GM18519 (cell line): ENCODE results near the gene OR2W3.

Experiments
- ATAC-seq: cut with Tn5 transposase; IDR thresholded peaks from one replicate; pipeline ENCODE4 v1.9.1; 2021; ENCODE audit warnings: mild to moderate bottlenecking, moderate library complexity; ENCODE audit not compliant: unreplicated experiment, low FRiP score

OR2W3 gene

DNA sequence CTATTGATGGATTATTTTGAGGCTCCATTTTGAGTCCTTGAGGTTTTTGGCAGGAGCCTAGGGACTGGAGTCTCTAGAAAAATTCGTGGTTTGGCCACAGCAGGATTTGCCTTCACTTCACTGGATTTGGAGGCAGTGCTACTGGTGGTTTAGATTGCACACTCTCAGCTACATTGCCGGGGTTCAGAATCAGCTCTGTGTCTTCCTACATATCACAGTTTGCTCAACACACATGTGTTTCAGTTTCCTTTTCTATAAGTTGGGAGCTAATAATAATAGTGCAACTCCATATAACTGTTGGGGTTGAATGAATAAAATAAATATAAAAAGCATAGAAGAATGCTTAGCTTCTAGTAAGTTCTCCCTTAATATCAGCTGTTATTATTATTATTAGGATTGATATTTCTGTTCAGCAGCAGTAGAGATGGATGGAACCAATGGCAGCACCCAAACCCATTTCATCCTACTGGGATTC is at the start of gene OR2W3:
Gene OR2W3, plus strand, starts transcription at position 425 of the 475 bp plus-strand sequence. Its CDS starts 0 bp downstream, at position 425.
- ATAC-seq = no peak

DNA sequence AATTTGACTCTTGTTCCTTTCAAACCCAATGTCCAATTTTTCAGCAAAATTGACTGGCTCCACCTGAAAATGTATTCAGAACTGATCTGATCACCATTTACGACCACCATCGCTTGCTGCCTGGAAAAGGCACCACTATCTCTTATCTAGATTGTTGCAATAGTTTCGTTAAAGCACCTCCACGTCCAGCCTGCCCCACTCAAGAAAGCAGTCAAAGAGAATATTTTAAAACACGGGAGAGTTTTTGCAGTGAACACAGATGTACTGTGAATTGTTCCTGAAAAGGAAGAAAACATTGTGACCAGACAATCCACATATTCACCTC is 49.7 kb upstream of the OR2W3 start:
- no peak for ATAC-seq

DNA sequence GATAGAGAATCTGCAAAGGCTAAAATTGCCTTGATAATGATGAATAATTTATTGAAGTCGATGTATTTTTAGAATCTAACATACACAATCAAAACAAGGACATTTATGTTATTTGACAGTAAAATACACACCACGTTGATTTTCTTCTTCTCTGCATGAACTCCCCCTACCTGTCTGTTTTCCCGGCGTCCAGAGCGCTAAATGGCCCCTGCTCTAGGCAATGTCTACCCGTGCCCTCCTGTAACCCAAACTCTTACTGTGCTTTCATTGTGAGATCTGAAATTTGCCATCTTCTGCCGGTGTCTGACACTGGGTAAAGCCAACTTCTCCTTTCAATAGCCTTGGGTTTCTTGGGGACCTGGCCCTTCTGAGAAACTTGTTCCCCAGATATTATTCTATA is 47.0 kb upstream of the OR2W3 start:
- no peak for ATAC-seq

DNA sequence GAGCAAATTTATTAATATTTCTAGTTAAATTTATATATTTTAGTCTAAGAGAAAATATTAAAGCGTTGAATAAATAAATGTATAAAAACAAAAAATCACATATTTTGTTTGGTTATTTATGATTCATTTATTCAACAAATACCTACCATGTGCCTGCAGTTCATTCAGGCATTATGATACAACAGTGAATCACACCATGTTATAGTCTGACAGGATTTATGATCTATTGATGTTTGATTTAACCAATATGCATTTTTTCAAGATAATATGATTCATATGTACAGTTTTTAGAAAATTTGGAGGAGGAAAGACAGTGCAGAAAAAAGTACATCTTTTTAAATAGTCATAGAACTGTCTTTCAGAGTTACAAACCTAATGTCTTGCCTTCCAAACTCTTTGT is 45.8 kb upstream of the OR2W3 start:
- ATAC-seq = no peak

DNA sequence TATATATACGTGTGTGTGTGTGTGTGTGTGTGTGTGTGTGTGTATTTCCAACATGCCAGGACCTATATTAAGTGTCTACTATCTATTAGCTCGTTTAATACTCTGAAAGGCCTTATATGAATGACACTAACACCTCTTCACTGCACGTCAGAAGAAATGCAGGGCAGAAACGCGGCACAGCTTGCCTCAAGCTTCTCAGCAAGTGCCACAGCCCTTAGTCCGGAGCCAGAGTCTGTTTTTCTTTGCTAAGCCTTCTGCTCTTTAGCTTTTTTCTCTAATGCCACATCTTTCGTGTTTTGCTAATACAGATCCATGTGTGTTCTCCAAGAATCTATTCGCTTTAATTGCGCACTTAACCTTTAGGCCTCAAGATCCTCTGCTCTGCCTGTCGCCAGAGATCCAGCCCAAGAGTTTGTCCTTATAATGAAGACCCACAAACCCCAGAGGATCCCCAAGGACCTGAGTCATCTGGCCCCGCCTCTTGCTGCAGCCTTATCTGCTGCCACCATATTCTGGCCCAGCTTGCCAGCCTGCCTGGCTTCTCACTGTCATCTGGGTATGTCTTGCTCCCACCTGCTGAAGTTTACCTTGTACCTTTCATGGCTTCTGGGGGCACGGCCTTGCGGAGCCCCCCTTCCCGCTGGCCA is 40.4 kb upstream of the OR2W3 start:
- ATAC-seq = no peak

DNA sequence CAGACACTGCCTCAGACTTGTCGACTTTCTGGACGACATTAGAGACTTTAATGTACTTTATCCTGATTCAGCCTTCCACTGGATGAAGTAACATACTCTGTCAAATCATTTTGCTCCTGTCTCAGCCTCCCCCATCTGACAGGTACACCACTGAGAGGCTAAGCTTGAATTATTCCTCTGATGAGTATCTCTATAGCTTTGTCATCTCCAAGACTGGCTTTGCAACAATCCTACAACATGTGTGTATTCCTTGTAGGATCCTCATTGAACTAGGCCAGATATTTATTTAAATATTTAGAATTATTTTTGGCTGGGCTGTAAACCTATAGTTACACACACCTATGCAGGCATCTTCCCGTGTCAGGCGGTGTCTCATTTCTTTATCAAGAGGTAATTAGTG is 39.5 kb upstream of the OR2W3 start:
- no peak for ATAC-seq

DNA sequence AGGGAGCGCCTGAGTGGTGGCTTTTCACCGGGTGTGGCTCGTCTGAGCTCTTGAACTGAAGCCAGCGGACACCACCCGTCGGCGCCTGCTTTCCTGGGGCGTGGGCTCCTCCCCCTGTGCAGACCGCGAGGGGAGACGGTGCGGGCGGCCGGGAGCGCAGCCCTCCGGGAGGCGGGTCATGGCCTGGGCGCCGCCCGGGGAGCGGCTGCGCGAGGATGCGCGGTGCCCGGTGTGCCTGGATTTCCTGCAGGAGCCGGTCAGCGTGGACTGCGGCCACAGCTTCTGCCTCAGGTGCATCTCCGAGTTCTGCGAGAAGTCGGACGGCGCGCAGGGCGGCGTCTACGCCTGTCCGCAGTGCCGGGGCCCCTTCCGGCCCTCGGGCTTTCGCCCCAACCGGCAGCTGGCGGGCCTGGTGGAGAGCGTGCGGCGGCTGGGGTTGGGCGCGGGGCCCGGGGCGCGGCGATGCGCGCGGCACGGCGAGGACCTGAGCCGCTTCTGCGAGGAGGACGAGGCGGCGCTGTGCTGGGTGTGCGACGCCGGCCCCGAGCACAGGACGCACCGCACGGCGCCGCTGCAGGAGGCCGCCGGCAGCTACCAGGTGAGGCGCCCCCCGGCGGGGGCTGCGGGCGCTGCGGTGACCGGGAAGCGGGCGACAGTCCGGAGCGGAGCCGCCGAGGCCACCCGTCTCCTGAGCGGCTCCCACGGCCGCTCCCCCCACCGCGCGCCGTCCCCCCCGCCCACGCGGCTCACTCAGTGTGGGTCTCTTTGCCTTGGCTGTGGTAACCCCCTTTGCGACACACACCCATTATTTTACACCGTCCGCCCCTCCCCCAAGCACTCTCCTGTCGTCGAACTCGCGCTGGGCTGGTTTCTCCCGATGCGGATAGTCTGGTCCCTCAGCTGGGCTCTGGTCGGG is 38.1 kb upstream of the OR2W3 start, which contains the start of gene TRIM58:
Gene TRIM58, plus strand, starts transcription at position 119 of the 916 bp plus-strand sequence. Its CDS starts 60 bp downstream, at position 179.
- ATAC-seq = peak; percentile 58

DNA sequence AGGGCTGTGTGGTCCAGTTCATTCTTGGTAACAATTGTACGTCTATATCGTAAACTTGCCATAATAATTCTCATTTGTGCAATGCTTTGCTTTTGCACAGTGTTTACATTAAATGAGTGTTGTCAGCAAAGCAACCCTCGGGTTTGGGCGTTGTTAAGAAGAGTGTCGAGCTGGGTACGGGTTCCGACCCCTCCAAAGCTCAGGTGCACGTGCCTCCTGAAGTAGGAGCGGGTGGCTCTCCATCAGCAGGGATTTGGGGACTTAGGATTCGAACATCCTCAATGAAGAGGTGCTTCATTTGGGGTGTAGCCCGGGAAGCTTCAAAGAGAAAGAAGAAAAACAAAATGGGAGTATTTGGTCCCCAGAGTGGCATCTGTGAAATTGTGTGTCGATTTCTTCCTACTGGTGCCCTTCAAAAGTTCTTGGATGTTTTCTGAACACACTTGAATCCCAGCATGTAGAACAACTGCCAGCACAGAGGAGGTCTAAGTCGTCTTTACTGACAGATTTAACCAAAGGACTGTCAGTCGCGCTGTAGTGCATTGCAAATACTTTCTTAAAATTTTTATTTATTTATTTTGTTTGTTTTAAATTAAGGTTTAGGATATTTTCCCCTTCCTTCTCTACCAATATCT is 37.3 kb upstream of the OR2W3 start:
- no peak for ATAC-seq

DNA sequence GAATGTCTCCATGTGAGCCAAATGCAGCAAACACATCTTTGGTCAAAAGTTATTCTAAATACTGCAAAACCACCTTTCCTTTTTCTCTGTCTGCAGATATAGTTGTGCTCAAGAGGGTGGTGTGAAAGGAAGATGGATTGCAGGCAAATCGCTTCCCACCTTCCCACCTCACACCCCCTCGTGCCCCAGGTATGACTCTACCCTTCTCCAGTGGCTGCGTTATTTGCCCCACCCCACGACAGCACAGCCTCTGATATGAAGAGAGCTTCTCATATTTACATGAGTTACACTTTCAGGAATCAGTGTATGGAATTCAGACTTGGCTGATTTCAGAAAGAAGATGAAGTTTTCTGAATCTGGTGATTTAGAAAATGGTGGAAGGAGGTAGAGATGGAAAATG is 32.6 kb upstream of the OR2W3 start:
- no peak for ATAC-seq

DNA sequence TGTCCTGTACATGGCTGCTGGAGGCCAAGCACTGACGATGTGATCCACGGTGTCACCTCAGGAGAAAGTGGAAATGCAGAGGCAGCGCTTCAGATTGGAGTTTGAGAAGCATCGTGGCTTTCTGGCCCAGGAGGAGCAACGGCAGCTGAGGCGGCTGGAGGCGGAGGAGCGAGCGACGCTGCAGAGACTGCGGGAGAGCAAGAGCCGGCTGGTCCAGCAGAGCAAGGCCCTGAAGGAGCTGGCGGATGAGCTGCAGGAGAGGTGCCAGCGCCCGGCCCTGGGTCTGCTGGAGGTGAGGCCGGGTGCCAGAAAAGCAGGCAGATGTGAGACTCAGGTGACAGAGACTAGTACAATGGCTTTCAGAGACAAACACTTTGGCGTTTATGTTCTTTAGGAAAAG is 30.7 kb upstream of the OR2W3 start:
- no peak for ATAC-seq

DNA sequence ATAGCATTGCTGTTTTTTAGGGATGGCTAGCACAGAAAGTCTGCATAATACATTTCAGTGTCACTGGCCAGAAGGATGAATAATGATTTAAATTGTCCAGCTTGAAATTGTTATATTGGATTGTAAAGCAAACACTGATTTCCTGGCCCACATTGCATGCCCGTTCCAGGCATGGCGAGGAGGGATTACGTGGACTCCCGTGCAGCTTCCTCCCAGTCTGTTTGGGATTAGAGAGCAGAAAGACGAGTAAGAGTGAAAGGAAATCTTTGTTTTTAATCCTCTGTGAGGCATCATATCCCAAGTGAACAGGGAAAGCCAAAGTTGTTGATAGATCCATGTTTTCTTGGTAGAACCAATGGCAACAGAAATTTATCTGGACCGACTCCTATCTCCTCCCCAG is 30.0 kb upstream of the OR2W3 start:
- ATAC-seq = no peak

DNA sequence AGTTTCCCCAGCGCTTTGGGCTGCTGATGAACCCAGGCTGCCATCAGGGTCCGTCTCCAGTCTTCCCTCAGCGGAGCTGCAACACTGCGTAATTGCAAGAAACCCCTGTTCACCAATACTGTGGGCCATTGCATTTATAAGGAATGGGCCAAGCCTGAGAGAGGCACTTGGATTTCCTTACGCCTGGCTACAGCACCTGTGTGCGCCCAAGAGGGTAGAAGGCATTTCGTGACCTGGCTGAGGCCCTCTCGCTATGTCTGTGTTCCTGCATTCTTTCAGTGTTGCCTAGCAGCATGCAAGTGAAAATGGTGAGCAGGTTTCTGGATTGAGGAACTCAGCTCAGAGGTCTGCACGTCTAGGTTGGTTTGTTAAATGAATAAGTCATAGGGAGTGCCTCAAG is 12.0 kb upstream of the OR2W3 start:
- no peak for ATAC-seq

DNA sequence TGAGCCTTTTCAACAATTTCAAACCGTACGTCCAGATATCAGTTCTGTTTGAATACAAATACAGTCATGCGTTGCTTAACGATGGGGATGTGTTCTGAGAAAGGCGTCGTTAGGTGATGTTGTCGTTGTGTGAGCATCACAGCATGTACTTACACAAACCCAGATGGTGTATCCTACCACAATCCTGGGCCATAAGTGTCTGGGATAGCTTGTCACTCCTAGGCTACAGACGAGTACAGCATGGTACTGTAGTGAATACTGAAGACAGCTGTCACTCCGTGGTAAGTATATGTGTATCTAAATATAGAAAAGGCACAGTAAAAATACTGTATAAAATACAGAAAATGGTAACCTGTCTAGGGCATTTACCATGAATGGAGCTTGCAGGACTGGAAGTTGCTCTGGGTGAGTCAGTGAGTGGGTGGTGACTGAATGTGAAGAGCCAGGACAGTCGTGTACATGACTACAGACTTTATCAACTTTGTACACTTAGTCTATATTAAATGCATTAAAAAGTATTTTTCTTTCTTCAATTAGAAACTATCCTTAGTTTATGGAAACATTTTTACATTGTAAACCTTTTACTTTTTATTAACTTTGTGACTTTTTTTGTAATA is 10.5 kb upstream of the OR2W3 start:
- no peak for ATAC-seq

DNA sequence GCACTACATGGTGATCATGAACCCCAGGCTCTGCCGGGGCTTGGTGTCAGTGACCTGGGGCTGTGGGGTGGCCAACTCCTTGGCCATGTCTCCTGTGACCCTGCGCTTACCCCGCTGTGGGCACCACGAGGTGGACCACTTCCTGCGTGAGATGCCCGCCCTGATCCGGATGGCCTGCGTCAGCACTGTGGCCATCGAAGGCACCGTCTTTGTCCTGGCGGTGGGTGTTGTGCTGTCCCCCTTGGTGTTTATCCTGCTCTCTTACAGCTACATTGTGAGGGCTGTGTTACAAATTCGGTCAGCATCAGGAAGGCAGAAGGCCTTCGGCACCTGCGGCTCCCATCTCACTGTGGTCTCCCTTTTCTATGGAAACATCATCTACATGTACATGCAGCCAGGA is 589 bp downstream of the OR2W3 start:
- ATAC-seq = no peak

DNA sequence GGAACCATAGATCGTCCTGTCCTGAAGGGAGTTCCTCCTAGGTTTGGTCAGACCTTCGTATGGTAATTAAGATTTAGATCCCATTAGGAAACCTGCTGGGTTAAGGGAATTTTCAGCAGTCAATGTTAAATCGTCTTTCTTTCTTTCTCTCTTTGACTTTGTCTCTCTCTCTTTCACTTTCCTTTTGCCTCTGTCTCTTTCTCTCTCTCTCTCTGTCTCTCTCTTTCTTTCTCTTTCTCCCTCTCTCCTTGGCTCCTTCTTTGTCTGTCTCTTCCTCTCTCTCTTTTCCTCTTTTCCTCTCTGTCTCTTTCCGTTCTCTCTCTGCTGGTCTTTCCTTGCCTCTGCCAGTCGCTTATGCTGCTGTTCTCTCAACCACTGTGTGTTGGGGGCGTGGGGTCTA is 8.7 kb downstream of the OR2W3 start:
- no peak for ATAC-seq

DNA sequence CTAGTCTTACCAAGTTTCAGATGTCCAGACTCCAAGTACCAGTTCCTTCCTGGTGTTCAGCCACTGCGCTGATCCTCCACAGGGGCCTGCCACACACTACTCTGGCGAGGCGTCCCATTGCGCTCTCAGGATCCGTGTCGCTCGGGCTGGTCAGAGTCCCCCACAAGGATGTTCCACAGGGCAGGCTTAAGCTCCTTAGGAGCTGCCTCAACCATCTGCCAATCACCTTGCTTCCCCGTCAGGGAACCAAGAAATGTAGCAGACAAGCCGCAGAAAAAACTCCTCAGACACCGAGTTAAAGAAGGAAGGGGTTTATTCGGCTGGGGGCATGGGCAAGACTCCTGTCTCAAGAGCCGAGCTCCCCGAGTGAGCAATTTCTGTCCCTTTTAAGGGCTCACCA is 9.8 kb downstream of the OR2W3 start:
- ATAC-seq = no peak

DNA sequence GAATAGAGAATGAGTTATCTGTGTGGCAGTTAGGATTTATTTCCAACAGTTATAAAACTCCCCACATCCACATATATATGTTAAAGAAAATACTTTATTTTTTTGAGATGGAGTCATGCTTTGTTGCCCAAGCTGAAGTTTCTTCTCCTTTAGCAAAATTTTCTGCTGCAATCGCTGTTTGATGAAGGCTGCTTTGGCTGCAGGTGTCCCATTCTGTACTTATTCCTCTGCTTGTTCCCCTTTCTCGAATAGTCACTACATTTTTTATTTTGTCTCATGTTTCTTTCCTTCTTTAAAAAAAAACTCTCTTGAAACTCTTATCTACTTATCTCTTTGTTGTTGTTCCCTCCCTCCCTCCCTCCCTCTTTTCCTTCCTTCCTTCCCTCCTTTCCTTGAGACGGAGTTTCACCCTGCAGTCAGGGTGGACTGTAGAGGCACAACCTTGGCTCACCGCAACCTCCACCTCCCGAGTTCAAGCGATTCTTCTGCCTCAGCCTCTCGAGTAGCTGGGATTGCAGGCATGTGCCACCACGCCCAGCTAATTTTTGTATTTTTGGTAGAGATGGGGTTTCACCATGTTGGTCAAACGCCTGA is 10.6 kb downstream of the OR2W3 start:
- ATAC-seq = no peak

DNA sequence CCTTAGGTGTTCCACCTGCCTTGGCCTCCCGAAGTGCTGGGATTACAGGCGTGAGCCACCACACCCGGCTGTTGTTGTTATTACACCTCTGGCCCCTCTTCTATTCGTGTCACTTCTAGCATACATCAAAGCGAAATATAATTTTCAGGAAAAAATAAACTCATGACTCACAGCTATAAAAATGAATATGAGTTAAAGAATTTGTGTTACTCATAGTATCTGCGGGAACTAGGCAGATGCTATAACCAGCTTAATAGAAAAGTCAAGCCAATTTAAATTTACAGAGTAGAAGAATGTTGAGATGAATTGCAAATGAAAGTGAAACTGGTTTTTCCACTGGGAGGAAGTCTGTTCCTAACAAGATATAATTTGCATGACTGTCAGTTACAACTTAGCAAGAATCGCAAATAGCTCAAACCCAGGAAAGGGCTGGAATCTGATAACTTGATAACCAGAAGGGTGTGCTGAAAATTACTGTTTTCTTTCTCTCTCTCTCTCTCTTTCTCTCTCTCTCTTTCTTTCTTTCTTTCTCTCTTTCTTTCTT is 11.2 kb downstream of the OR2W3 start:
- no peak for ATAC-seq

DNA sequence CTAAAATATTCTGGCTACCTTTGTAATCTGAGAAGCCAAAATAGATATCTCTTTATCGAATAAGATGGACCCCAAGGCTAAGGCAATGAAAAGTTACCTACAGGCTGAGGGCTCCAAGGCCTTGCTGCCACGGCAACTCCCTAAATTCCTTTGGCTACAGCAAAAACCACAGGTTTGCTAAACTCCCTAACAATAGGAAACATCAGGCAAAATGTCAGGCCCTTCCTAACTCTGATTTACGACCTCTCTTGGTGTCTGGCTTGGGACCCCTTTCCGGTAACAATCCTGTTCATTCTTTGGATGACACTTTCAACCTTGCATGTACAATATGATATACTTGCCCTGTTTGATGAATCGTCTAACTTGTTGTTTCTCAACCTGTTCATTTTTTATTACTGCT is 13.4 kb downstream of the OR2W3 start:
- no peak for ATAC-seq

DNA sequence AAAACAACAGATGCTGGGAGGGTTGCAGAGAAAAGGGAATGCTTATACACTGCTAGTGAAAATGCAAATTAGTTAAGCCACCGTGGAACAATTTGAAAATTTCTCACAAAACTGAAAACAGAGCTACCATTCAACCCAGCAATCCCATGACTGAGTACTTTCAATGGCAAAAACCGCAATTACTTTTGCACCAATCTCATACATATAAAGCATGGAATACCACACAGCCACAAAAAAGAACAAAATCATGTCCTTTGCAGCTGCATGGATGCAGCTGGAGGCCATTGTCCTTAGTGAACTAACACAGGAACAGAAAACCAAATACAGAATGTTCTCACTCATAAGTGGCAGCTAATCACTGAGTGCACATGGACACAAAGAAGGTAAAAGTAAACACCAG is 18.4 kb downstream of the OR2W3 start:
- no peak for ATAC-seq
